Activated CD8-positive, alpha-beta memory T cell treated with anti-CD3 and anti-CD28 coated beads for 1 hour (primary cell): ENCODE measurements around the gene SMOC2.
"Not testable (repeated sequence)": the region's sequence is repeated elsewhere in the genome, so short reads cannot be mapped to it uniquely, and the experiment has no call there.

Experiments used
- DNase-seq, 2 donors: peaks; one replicate each; pipeline ENCODE4 v3.0.0-alpha.2; 2020; ENCODE audit warnings: low read depth in 1 of 2; ENCODE audit errors: extremely low read depth in 1 of 2

Gene SMOC2

DNA sequence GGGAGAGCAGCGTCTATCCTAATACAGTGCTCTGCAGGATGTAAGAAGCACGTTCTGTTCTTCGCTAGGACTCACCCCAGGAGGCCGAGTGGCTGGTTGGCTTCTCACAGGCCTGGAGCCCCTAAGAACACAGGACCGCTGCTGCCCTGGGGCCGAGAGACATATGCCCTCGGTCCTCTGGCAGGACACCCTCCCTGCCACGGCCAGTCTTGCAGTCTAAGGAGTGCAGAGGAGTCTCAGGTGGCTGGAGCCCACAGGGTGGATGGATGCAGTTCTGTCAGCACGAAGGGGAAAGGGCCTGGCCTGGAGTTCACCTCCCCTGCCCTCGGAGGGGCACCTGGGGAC lies 96.5 kb downstream of the SMOC2 start:
- DNase-seq: no peak

DNA sequence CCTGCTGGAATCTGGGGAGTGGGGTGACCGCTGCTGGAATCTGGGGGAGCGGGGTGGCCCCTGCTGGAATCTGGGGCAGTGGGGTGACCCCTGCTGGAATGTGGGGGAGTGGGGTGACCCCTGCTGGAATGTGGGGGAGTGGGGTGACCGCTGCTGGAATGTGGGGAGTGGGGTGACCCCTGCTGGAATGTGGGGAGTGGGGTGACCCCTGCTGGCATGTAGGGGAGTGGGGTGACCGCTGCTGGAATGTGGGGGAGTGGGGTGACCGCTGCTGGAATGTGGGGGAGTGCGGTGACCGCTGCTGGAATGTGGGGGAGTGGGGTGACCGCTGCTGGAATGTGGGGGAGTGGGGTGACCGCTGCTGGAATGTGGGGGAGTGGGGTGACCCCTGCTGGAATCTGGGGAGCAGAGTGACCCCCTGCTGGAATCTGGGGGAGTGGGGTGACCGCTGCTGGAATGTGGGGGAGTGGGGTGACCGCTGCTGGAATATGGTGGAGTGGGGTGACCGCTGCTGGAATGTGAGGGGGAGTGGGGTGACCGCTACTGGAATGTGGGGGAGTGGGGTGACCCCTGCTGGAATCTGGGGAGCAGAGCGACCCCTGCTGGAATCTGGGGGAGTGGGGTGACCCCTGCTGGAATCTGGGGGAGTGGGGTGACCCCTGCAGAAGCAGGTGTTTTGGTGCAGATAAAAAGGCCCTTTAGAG lies 97.4 kb downstream of the SMOC2 start:
- DNase-seq: not testable (repeated sequence)

DNA sequence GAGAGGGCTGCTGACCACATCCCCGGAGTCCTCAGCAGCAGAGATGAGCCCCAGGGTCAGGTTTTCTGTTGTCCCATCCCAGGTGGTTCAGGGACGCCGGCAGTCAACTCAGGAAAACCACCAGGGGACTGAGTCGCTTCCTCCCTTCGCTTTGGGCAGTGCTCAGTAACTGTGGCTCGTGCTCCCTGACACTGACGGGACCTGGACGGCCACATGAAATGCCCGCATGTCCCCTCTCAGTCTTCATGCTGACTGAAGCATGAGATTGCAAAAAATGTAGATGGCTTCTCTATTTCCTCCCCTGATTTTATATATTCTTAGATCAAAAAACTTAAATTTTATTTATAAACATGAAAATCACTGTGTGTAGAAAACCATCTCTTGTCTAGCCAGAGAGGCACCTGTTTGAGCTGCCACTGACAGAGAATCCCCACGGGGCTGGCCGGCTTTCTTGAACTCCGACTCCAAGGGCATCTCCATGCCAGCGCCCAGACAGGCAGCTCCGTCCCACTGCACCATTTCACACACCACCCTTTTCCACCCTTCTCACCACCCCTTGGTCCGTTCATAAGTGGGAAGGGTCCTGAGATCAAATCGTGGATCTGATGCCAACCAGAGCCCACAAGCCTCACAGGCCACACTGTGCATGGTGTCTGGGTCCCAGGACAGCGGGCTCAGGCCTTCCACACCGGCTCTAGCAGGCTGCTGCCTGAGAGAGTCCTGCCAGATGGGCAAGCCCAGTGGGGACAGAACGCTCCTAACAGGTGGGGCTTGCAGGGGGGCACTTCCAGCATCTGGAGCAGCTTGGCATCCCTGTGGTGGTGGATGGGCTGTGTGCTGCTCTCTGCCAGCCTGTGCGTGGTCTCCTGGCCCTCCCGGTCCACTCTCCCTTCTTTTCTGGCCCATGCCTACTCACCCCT lies 98.2 kb downstream of the SMOC2 start:
- no peak for DNase-seq

DNA sequence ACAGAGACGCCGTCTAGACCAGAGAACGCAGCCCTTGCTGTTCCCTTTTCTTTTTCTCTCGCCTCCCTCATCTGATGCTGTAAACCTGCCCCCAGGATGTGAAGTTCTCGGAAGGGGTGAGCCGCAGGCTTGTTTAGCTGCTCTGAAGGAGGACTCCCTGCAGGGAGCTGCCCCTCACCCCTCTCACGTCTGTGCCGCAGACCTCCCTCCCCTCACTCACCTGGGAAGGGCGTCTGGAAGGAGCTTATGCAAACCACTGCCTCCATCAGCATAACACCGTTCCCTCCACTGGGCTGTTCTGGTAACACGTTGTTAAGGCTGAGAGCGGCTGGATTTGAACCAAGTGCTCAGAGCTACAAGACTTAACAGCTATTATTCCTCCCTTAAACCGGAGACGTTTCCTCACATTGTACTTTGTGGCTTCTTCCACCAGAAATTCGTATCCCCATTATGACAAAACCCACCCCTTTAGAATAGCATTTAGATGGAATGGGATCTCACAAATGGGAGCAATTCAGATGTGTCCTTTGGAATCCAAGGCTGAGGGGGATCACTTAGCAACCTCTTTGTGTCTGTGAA lies 99.8 kb downstream of the SMOC2 start:
- DNase-seq: no peak

DNA sequence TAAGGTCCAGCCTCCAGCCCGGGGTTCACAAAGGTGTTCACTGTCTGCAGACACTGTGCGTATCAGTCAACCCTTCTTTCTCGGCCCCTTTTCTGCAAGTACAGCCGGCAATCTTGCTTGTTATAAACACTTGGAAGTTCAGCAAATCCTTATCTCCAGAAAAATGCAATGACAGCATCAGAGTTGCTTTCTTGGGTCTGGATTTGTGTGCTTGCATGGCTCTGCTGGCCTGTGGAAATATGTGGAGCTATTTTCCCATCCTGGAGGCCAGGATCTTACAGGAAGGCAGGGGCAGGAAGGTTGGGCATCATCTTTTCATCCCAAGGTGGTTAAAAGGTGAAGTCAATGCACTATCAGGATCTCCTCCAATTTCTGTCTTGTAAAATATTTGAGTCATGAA lies 100.3 kb downstream of the SMOC2 start:
- DNase-seq: no peak

DNA sequence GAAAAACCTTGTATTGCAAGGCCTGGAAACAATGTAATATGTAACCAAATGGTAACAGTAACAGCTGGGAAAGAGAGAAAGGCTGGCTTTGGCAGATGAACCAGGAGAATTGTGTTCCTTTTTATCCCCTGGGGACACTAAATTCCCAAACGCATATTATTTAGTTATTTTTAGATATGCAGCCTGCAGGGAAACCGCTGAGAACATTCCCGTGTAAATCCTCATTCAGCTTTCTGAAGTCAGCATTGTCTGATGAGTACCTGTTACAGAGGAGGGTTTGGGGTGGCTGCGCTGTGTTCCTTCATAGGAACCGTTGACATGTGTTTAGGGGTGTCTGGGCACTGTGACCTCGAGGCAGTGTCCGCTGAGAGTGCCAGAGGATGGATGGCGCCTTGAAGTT lies 101.3 kb downstream of the SMOC2 start:
- no peak for DNase-seq

DNA sequence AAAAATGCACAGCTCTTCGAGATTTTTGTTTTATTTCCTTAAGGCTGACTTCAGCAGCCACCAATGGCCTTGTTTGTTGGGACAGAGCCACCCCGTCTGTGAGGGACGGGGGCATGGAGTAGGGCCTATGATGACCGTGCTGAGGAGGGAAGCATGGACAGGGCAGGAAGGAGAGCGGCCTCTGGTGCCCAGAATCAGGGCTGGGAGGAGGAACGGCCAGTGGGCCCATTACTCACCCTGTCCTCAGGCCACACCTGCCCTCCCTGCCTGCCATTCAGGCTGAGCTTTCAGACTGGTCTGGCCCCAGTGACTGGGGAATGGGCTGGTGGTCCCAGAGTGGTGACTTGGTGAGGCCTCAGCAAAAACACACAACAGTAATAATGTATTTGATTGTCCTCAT lies 104.4 kb downstream of the SMOC2 start:
- DNase-seq: no peak

DNA sequence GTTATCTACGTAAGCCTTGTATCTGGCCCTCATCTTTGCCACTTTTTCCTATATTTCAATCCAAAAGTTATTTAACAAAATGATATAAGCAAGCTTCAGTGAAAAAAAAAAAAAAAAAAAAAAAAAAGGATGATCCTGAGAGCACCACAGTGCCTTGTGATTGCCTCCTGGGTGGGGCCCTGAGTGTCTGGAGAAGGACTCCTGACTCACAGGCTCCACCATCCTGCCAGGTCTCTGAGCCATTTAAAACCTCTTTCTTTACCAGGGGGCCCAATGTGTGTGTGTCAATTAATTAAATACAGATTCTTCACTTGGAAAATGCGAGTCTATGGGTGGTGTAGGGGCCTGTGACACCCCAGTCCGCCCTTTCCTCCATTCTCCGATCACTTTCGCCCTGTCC lies 105.2 kb downstream of the SMOC2 start:
- DNase-seq: no peak

DNA sequence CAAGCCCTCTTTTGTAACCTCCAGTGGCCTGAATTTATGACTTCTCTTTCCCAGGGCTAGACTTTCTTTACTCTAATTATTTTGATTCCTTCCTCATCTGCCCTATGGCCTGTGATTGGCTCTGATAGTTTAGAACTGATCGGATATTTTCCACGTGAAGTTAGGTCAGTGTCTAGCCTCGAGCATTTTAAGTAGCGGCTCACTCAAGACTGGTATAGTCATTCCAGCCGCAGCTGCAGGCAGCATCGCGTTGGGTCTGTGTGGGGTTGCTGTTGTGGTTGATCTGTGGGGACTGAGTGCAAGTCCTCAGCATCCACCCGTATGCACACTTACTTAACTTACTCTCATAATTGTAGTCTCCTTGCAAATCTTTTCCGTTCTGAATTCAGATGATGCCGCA lies 105.7 kb downstream of the SMOC2 start:
- no peak for DNase-seq

DNA sequence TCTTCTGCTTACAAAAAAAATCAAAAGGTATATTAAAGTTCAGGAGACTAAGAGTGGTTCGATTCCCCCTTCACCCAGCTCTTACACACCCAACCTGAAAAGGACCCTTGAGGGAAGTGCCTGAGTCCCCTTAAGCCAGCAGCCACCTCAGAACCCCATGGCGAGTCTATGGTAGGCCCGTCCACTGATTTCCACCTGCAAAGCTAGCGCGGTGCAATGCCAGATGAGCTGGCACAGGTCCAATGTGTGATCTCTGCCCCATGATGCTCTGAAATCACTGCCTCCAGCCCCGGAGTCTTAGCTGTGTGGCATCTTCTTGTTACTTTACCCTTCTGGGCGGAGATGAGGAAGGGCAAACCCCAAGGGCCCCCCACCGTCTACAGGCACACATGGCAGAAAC lies 109.3 kb downstream of the SMOC2 start:
- DNase-seq: no peak

DNA sequence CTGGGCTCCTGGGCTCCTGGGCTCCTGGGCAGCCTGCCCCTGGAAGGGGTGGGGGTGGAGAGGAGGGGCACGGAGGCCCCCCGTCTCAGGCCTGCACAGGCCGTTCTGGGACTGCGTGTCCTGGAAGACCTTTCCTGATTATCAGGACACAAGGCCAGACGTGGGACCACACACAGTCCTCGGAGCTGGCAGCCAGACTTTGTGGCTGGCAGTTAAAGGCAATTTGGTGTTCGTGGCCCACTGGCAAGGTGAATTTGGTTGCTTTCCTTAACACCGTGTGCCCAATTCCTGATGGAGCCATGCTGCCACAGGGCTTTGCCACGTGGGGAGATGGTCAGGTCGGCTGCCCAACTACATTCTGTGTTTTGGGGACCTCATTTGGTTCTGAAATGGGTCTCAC lies 113.5 kb downstream of the SMOC2 start:
- no peak for DNase-seq

DNA sequence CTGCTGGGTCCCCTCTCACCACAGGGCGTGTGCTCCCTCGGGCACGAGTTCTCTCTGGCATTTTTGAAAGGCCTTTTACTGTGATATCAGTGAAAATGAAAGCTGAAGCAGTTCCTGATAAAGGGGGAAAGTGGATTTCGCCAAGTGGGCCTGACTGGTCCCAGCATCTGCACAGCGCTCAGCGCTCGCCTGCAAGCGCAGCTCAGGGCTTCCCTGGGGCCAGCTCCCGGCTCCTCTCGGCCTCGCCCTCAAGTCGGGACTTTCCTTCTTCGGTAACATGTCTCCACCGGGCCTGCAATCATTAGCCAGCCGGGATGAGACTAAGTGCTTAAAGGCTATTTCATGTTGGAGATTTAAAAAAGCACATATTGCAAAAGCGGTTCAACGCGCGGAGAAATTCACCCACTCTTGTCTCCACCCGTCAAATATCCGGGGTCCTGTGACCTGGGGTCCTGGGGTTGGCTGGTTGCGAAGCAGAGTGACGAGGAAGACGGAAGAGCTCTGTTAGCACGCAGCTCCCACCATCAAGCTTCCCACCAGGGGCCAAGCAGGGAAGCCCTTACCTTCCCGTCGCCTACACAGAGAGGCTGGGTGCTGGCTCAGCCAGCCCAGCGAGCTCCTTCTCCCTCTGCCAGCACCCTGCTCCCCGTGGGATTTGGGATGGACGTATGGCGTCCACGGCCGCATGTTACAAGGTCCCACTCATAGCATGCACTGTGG lies 114.1 kb downstream of the SMOC2 start:
- no peak for DNase-seq

DNA sequence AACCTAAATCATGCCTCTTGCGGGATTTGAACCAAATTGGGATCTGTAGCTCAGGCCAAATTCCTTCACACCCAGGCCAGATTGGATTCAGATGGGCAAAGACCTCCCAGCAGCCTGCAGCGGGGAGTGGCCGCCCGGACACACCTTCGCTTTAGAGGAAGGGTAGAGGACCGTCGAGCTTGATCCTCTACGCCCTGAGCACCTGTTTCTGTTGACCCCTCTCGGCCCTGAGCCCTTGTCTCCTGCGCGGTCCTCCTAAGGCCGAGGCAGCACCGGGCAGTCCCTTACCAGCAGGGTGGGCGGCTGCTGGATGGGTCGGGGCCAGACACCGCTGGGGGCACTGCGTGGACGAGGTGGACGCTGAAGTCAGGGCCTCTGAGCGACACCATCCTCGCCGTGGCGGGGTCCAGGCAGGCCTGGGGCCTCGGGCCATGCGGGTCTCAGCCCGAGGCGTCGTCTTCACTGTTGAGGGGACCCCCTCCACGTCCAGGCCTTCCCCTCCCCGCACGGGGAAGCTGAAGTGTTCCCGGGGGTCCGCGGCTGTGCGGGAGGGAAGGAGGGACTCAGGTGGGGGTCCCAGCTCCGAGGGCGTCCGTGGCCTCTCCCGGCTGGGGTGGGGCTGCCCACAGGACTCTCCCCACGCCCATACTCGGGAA lies 114.8 kb downstream of the SMOC2 start:
- DNase-seq: no peak

DNA sequence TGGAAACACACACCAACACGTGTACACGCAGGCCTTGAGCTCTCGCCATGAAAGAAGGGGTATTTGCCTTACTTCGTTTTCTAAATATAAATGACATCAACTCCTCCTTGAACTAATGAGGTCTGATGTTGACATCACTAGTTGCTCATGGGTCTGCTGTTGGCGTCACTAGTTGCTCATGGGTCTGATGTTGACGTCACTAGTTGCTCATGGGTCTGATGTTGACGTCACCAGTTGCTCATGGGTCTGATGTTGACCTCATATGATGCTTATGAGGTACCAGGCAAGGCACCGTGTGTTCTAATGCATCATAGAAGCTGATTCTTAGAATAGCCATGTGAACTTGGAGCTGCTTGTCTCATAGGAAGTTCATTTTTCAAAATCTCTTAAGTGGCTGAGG lies 116.5 kb downstream of the SMOC2 start:
- DNase-seq: no peak

DNA sequence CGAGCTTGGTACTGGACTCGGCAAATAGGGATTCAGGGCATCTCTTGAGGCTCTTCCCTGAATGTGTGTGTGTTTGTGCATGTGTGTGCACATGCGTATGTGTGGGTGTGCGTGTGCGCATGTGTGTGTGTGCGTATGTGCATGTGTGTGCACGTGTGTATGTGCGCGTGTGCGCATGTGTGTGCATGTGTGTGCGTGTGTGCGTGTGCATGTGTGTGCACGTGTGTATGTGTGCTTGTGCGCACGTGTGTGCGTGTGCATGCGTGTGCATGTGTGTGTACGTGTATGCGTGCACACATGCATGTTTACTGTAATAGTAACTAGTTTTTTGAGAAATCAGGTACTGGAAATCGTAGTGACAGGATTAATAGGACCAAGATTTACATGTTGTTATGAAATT lies 117.7 kb downstream of the SMOC2 start:
- no peak for DNase-seq

DNA sequence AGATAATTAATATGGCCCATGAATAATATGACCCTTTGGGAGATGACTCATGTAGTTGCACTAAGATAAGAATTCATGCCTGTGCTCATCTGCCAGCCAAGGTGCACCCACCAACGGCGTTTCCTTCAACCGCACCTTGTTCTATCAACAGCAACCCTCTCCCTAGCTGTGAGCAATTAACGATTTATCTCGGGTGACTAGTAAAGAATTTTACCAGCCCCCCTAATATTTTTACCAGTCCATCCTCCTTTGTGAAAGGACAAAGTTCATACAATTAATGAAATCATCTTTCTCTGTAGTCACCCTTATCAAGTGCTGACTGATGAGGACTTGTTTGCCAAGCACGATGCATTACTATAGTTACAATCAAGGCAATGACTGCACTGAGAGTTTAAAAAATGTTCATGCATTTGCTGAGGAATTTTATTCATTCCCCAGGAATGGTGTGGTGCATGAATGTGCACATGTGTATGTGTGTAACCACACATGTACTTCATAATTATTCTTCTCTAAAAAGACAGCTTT lies 118.7 kb downstream of the SMOC2 start:
- no peak for DNase-seq

DNA sequence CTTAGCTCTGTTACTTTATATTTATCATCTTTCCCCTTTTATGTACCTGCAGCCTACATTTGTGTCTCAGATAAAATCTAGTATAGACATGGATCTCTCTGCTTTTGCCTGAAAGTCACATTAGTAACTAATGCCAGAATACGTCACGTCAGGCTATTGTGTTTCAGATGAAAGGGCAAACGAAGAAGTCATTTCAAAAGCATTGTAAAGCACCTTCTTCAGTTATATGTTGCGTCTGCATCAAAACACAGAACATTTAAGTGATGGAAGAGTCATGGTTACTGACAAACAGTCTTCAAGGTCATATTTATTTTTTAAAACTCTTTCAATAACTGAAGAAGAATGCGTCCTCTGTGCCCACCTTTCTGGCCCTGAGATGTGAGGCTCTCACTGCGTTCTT lies 119.1 kb downstream of the SMOC2 start:
- no peak for DNase-seq

DNA sequence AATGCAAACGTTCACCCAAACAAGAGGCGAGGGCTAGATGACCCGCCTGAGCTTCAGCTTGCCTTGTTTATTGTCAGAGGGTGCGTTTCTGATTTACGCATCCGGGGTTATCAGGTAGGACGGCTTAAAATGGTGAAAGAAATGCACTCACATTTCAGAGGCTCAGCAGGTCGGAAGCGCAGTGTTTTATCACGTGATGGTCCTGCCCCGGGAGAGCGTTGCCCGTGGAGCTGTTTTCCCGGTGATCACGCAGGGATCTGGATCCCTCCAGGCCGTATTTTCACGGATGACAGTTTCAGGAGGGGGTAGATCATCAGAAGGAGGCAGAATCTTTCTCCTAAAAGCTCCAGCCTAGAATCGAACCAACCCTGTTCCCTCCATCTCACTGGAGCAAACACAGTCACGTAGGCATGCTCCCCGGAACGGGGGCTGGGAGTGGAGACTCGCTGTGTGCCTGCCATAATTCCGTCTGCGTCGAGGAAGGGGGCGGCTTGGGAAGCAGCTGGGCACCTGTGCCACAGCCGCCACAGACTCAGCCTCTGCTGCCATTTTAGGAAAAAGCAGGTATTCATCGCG lies 121.7 kb downstream of the SMOC2 start:
- no peak for DNase-seq

DNA sequence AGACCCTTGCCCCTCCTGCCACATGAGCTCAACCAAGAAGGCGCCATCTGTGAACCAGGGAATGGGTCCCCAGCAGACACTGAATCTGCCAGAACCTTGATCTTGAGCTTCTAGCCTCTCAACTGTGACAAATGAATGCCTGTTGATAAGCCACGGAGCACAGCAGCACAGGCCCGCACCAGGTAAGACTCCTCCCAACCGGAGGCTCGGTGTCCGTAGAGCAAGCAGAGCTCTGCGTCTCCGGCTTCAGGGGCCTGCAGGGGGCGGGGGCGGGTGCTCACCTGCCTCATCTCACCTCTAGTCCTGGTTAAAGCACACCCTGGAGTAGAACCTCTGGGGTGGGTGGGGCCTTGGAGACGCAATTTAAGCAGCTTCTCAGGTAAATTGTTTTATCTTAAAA lies 122.7 kb downstream of the SMOC2 start:
- no peak for DNase-seq

DNA sequence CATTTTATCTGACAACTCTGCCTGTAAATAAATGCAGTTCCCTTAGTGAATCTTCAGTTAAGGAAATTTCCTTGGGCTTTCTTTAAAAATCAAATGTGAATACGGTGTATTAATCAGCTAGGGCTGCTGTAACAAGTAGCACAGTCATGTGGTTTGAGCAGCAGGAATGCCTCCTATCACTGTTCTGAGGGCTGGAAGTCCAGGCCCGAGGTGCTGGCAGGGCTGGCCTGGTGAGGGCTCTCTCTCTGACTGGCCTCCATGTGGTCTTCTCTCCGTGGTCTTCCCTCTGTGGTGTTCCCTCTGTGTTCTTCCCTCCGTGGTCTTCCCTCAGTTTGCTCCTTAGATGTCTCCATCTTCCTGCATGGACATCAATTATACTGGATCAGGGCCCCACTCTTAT lies 124.1 kb downstream of the SMOC2 start:
- no peak for DNase-seq
